RWPE2 (cell line): ENCODE measurements around the gene RASGRP2.
A peak's percentile ranks its signal among the peaks of the same experiment; 100 is the strongest.

Source experiments
- ATAC-seq: fragments of 200-7000 bp; cut with Tn5 transposase; 3 replicates; pipeline ENCODE4 v1.9.1; 2021; ENCODE audit warnings: low read depth
- DNase-seq: peaks from one replicate; pipeline ENCODE4 v3.0.0-alpha.2; 2020; ENCODE audit warnings: low spot score
- H3K27ac ChIP-seq: fragments of 450-650 bp; 2 replicates; pipeline ENCODE4 v1.5.1; 2017; ENCODE audit warnings: mild to moderate bottlenecking; ENCODE audit not compliant: poor library complexity, severe bottlenecking
- H3K27me3 ChIP-seq: fragments of 250-450 bp; sonication (Bioruptor Pico); 2 replicates; pipeline ENCODE4 v1.5.1; 2021; ENCODE audit warnings: mild to moderate bottlenecking, moderate library complexity; ENCODE audit not compliant: insufficient read depth, poor library complexity, severe bottlenecking
- H3K36me3 ChIP-seq: fragments of 250-450 bp; sonication (Bioruptor Pico); 2 replicates; pipeline ENCODE4 v1.5.1; 2020; ENCODE audit warnings: low read depth, mild to moderate bottlenecking, moderate library complexity
- H3K4me1 ChIP-seq: fragments of 250-450 bp; sonication (Bioruptor Pico); 2 replicates; pipeline ENCODE4 v1.5.1; 2021; ENCODE audit warnings: mild to moderate bottlenecking, moderate library complexity; ENCODE audit not compliant: insufficient read depth, poor library complexity, severe bottlenecking
- H3K4me3 ChIP-seq: fragments of 250-450 bp; sonication (Bioruptor Pico); 2 replicates; pipeline ENCODE4 v1.5.1; 2021; ENCODE audit warnings: mild to moderate bottlenecking, moderate library complexity; ENCODE audit not compliant: severe bottlenecking
- H3K9me3 ChIP-seq: fragments of 250-450 bp; sonication (Bioruptor Pico); 2 replicates; pipeline ENCODE4 v1.5.1; 2021; ENCODE audit warnings: mild to moderate bottlenecking, moderate library complexity; ENCODE audit not compliant: severe bottlenecking
- CTCF ChIP-seq: fragments of 450-650 bp; IDR thresholded peaks from one replicate; pipeline ENCODE4 v1.5.1; 2017; ENCODE audit warnings: mild to moderate bottlenecking, moderate library complexity; ENCODE audit not compliant: poor library complexity, severe bottlenecking

Gene RASGRP2

GRCh38 chr11:64695548-64695947, 48.4 kb downstream of the RASGRP2 start:
- peaks cover 2% of the 10 kb centered on the region for H3K27me3 ChIP-seq
- no peak for TF ChIP-seq CTCF
- no peak for DNase-seq
- H3K36me3 ChIP-seq, result no peaks in the 10 kb centered on the region
- no peak overlapping the region for H3K4me3 ChIP-seq
- H3K9me3 ChIP-seq, result no peaks in the 10 kb centered on the region
- no peak overlapping the region for H3K27ac ChIP-seq
- H3K4me1 ChIP-seq, result no peaks in the 10 kb centered on the region
- no peak for ATAC-seq

GRCh38 chr11:64694821-64695365, 49.0 kb downstream of the RASGRP2 start:
- Histone ChIP-seq H3K9me3 (no peaks in the 10 kb centered on the region), H3K4me3 (no peak overlapping the region), H3K4me1 (no peaks in the 10 kb centered on the region), H3K27me3 (peaks cover 2% of the 10 kb centered on the region), H3K36me3 (no peaks in the 10 kb centered on the region), H3K27ac (no peak overlapping the region)
- DNase-seq (no peak), ATAC-seq (no peak; the same call in 2 of the 3 replicates)
- TF ChIP-seq CTCF, result no peak

GRCh38 chr11:64694026-64694755, 49.8 kb downstream of the RASGRP2 start:
- DNase-seq (no peak), ATAC-seq (no peak)
- Histone ChIP-seq H3K27ac (no peak overlapping the region), H3K27me3 (peaks cover 2% of the 10 kb centered on the region), H3K4me1 (no peaks in the 10 kb centered on the region), H3K36me3 (no peaks in the 10 kb centered on the region), H3K9me3 (no peaks in the 10 kb centered on the region), H3K4me3 (no peak overlapping the region)
- no peak for TF ChIP-seq CTCF

- H3K4me3 ChIP-seq, result no peak overlapping the region
- no peaks in the 10 kb centered on the region for H3K36me3 ChIP-seq
- no peak overlapping the region for H3K27ac ChIP-seq
- peaks cover 2% of the 10 kb centered on the region for H3K27me3 ChIP-seq
- DNase-seq (no peak), ATAC-seq (no peak)
- no peaks in the 10 kb centered on the region for H3K9me3 ChIP-seq
- TF ChIP-seq CTCF, result peak; percentile 7
- H3K4me1 ChIP-seq, result no peaks in the 10 kb centered on the region
Observed at GRCh38 chr11:64692764-64693331, 51.1 kb downstream of the RASGRP2 start.

GRCh38 chr11:64691543-64691942, 52.4 kb downstream of the RASGRP2 start:
- Histone ChIP-seq H3K9me3 (no peaks in the 10 kb centered on the region), H3K36me3 (no peaks in the 10 kb centered on the region), H3K4me3 (no peak overlapping the region), H3K27ac (no peak overlapping the region), H3K4me1 (no peaks in the 10 kb centered on the region), H3K27me3 (peaks cover 2% of the 10 kb centered on the region)
- ATAC-seq (no peak), DNase-seq (no peak)
- no peak for TF ChIP-seq CTCF
